Measurements from ENCODE around the gene ALKBH7. TPM values are rescaled to one million over a fixed set of nuclear protein-coding genes. Genes with fewer than 3 reads are reported as not detected.

Gene ALKBH7
- polyA plus RNA-seq, 1 donor (not counting 4 experiments of a cell fraction or from before 2014, with no cell fraction given): 9.8 TPM

DNA sequence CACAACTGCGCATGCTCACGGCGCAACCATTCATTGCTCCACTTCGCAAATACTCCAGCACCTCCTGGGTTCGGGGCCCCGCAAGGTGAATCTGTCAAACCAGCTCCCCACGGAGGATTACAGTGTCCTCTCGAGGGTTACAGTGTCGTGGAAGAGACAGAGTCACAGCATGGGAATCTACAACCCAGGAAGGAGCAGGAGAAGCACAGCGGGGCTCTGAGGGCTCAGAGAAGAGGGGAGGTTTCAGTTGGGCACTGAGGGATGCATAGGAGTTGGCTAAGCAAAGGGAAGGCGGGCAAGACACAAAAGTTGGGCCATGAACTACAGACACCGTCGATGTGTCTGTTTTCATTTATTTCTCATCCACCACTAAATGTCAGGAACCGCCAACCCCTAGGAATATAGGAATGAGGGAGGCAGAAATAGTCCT, 21.4 kb downstream of the ALKBH7 start:
- peaks cover 22% of the 10 kb centered on the region for H3K79me2 ChIP-seq (ENCODE audit: control insufficient read depth, insufficient read depth, low read length)
- H3K36me3 ChIP-seq (ENCODE audit: control insufficient read depth in 2 of 2, extremely low read depth in 1 of 2, insufficient read depth in 2 of 2, low read length in 2 of 2): peaks cover 7 to 12% of the 10 kb centered on the region in 2 experiments
- no peaks in the 10 kb centered on the region for H3K9me1 ChIP-seq (ENCODE audit: control insufficient read depth, extremely low read depth, insufficient read depth, low read length)
- peak overlapping the region; percentile 96 to 99 (median 98) for H3K4me3 ChIP-seq (ENCODE audit: control insufficient read depth in 2 of 3, extremely low read depth in 1 of 3, insufficient read depth in 2 of 3, low read depth in 1 of 3, low read length in 3 of 3)
- H3K9me3 ChIP-seq (ENCODE audit: control insufficient read depth, low read depth, low read length): no peaks in the 10 kb centered on the region
- no peak for TF ChIP-seq EZH2 (IDR thresholded peaks at IDR 0.05; ENCODE audit: low read length)
- TF ChIP-seq, protein P1, sequence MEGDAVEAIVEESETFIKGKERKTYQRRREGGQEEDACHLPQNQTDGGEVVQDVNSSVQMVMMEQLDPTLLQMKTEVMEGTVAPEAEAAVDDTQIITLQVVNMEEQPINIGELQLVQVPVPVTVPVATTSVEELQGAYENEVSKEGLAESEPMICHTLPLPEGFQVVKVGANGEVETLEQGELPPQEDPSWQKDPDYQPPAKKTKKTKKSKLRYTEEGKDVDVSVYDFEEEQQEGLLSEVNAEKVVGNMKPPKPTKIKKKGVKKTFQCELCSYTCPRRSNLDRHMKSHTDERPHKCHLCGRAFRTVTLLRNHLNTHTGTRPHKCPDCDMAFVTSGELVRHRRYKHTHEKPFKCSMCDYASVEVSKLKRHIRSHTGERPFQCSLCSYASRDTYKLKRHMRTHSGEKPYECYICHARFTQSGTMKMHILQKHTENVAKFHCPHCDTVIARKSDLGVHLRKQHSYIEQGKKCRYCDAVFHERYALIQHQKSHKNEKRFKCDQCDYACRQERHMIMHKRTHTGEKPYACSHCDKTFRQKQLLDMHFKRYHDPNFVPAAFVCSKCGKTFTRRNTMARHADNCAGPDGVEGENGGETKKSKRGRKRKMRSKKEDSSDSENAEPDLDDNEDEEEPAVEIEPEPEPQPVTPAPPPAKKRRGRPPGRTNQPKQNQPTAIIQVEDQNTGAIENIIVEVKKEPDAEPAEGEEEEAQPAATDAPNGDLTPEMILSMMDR (optimal IDR thresholded peaks at IDR 0.05 in 1 of 3, IDR thresholded peaks at IDR 0.05 in 1 of 3, conservative IDR thresholded peaks at IDR 0.05 in 1 of 3; ENCODE audit: extremely low read depth in 1 of 3, insufficient read depth in 2 of 3, low read length in 3 of 3): no peak
- H3K27me3 ChIP-seq (ENCODE audit: control insufficient read depth, extremely low read depth, insufficient read depth, low read length): no peaks in the 10 kb centered on the region
- peak overlapping the region; percentile 95 for H3K9ac ChIP-seq (ENCODE audit: control insufficient read depth, extremely low read depth, insufficient read depth, low read length)
- peak overlapping the region; percentile 97 for H2AFZ ChIP-seq (ENCODE audit: control insufficient read depth, low read length)
- no peak for DNase-seq (ENCODE audit: low read depth, low spot score)
- peak overlapping the region; percentile 89 for H3K27ac ChIP-seq (ENCODE audit: control insufficient read depth, insufficient read depth, low read length)
- dilution Hi-C loops (cut with MboI; ENCODE audit: extremely low pct_ligation_motif_present, low sequenced_read_pairs): no loop called here
- peaks cover 2% of the 10 kb centered on the region for H4K20me1 ChIP-seq (ENCODE audit: control insufficient read depth, extremely low read depth, insufficient read depth, low read length)
- FAIRE-seq: peak; percentile 29
- peaks cover 13% of the 10 kb centered on the region for H3K4me1 ChIP-seq (ENCODE audit: control insufficient read depth, extremely low read depth, insufficient read depth, low read length)
- H3K4me2 ChIP-seq (ENCODE audit: control insufficient read depth, extremely low read depth, insufficient read depth, low read depth, low read length): peak overlapping the region; percentile 100

GRCh38 chr19:6394831-6395230, 22.2 kb downstream of the ALKBH7 start:
- FAIRE-seq: no peak
- H3K9me3 ChIP-seq (ENCODE audit: control insufficient read depth, low read depth, low read length): no peaks in the 10 kb centered on the region

More at GRCh38 chr19:6394831-6395230, 22.2 kb downstream of the ALKBH7 start:
- Histone ChIP-seq H3K36me3 (ENCODE audit: control insufficient read depth in 2 of 2, extremely low read depth in 1 of 2, insufficient read depth in 2 of 2, low read length in 2 of 2) (peaks cover 2 to 6% of the 10 kb centered on the region in 2 experiments), H2AFZ (ENCODE audit: control insufficient read depth, low read length) (no peak overlapping the region), H3K9me1 (ENCODE audit: control insufficient read depth, extremely low read depth, insufficient read depth, low read length) (no peaks in the 10 kb centered on the region), H3K27ac (ENCODE audit: control insufficient read depth, insufficient read depth, low read length) (no peak overlapping the region), H3K27me3 (ENCODE audit: control insufficient read depth, extremely low read depth, insufficient read depth, low read length) (no peaks in the 10 kb centered on the region), H4K20me1 (ENCODE audit: control insufficient read depth, extremely low read depth, insufficient read depth, low read length) (no peaks in the 10 kb centered on the region), H3K4me3 (ENCODE audit: control insufficient read depth in 2 of 3, extremely low read depth in 1 of 3, insufficient read depth in 2 of 3, low read depth in 1 of 3, low read length in 3 of 3) (no peak overlapping the region), H3K9ac (ENCODE audit: control insufficient read depth, extremely low read depth, insufficient read depth, low read length) (no peak overlapping the region), H3K79me2 (ENCODE audit: control insufficient read depth, insufficient read depth, low read length) (peaks cover 22% of the 10 kb centered on the region), H3K4me1 (ENCODE audit: control insufficient read depth, extremely low read depth, insufficient read depth, low read length) (peaks cover 13% of the 10 kb centered on the region), H3K4me2 (ENCODE audit: control insufficient read depth, extremely low read depth, insufficient read depth, low read depth, low read length) (no peak overlapping the region)
- no peak for TF ChIP-seq EZH2 (IDR thresholded peaks at IDR 0.05; ENCODE audit: low read length)
- TF ChIP-seq, protein P1 (optimal IDR thresholded peaks at IDR 0.05 in 1 of 3, IDR thresholded peaks at IDR 0.05 in 1 of 3, conservative IDR thresholded peaks at IDR 0.05 in 1 of 3; ENCODE audit: extremely low read depth in 1 of 3, insufficient read depth in 2 of 3, low read length in 3 of 3): no peak
- DNase-seq (ENCODE audit: low read depth, low spot score): no peak
- dilution Hi-C loops (cut with MboI; ENCODE audit: extremely low pct_ligation_motif_present, low sequenced_read_pairs): no loop called here

All from keratinocyte (primary cell).